GM12801 (cell line): Measurements from ENCODE around the gene SGMS1.

ENCODE experiments used
- TF ChIP-seq, protein P1 (sequence below): IDR thresholded peaks from one replicate; pipeline ENCODE4 v1.5.1; 2011; ENCODE audit warnings: control low read depth; ENCODE audit not compliant: insufficient read length; ENCODE audit errors: extremely low read depth

The SGMS1 gene

DNA sequence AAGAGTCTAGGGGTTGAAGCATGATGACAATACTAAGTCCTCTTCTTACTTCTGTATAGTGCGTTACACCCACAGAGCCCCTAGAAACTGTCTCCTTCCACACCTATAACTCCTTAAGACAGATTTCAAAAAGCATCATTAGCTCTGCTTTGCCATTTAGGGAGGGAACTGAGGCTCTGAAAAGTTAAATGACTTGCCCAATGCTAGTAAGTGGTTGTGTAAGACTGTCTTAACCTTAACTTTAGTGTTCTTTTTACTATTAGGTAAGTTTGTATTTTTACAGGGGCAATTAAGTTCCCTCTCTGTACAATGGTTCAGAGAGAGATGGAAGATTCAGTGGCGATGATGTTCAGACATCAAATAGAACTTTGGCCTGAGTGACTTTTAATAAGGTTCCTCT is 299.7 kb downstream of the SGMS1 start:
- TF ChIP-seq, protein P1, sequence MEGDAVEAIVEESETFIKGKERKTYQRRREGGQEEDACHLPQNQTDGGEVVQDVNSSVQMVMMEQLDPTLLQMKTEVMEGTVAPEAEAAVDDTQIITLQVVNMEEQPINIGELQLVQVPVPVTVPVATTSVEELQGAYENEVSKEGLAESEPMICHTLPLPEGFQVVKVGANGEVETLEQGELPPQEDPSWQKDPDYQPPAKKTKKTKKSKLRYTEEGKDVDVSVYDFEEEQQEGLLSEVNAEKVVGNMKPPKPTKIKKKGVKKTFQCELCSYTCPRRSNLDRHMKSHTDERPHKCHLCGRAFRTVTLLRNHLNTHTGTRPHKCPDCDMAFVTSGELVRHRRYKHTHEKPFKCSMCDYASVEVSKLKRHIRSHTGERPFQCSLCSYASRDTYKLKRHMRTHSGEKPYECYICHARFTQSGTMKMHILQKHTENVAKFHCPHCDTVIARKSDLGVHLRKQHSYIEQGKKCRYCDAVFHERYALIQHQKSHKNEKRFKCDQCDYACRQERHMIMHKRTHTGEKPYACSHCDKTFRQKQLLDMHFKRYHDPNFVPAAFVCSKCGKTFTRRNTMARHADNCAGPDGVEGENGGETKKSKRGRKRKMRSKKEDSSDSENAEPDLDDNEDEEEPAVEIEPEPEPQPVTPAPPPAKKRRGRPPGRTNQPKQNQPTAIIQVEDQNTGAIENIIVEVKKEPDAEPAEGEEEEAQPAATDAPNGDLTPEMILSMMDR = no peak

DNA sequence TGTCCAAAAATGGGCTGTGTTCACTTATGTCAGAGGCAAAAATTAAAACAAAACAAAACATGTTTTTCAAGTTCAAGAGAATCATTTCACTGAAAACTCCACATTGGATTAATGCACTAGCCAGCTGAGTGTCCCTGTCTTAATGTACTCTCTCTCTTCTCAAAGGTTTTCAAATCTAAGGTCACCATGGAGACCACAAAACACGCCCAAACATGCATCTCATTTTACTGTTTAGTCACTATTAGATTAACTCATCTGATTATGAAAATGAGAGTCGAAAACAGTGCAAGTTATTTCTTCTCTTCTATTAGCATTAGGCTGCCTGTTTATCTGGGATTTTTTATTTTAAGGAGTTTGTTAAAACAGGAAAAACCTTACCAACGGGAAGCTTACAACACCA is 301.7 kb downstream of the SGMS1 start:
- TF ChIP-seq, protein P1 = no peak

DNA sequence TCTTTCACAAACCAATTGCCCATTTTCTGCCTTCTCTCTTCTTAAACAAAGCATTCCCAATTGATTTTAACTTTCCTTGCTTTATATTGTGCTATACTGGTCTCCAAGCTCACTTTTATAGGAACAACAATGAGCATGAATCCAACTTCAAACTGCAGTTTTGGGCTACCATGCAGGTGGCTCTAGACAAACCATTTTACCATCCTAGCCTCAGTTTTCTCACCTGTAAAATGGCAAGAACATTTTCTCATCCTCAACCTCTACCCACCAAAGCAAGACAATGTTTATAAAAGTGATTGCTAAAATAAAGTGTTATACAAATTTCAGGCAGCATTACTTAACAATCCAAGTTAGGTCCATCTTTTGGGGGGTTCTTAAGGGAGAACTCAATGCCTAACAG is 305.6 kb downstream of the SGMS1 start:
- TF ChIP-seq, protein P1 = no peak

DNA sequence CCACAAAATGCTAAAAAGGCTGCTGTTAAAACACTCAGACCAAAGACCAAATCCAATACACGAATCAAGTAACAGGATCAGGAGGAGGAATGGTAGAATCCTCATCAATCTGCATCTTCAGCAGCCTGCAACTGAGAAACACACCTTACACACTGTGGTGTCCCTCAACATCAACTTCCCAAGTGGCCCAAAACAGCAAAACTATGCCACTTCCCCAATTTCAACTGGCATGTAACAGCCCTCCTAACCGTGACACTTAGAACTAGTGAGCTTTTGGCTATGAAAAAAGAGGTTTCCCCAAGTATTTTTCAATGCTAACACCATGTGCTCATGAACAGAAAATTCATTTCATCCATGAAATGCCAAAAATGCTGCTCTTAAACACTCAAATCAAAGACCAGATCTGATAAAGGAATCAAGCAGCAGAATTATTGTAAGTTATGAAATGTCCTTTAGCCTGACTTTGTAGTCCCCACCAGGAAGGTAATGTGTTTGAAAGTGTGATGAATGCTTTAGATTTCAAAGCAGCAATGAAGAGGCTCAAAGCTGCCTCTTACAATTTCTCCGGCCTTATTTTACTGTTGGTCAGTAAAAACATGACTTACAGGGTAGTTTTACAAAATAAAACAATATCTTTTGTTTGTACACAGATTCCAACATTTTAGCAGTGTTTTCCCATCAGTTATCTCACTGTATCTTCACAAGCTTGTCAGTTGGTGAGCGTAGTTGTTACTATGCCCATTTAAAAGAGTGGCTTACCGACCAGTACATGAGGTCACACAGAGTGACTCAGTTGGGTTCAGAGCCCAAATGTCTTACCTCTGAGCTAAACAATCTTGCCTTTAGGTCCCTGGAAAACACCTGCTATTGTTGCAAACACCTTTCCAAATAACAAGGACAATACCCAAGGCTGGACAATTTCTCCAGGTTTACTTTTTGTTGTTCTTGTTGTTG is 306.8 kb downstream of the SGMS1 start:
- TF ChIP-seq, protein P1 = no peak

DNA sequence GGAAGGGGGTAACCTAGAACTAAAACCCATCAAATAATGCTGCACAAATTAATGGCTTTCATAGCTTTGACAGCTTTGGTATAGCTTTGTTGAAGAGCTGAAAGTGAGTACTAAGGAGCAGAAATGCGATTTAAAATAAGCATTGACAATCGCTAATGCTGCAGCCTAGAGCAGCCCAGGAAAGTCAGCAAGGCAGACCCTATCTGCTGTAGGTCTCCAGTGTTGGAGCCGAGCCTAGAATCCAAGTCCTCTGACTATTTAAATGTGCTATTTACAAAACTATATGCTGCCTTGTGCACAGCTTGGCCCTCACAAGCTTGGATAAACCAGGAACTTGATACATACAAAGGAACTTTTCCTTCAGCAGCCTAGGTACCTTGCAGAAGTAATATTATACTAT is 307.6 kb downstream of the SGMS1 start:
- TF ChIP-seq, protein P1 = no peak

DNA sequence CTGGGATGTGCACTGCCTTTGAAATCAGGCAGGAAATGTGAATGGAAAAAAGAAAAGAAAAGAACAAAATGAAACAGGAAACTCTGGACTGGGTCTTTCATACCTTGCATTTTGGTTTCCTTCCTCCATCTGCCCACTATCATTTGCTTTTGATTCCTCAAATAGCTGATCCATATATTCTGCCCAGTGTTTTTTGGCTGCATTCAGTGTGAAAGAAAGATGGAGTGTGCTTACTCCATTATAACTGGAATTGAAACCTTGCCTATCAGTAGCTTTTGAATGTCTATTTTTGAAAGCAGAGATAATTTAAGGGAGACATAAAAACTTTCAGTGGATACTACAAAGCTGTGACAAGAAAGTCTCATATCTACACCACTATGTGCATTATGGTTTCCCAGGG is 308.3 kb downstream of the SGMS1 start:
- TF ChIP-seq, protein P1 = no peak

DNA sequence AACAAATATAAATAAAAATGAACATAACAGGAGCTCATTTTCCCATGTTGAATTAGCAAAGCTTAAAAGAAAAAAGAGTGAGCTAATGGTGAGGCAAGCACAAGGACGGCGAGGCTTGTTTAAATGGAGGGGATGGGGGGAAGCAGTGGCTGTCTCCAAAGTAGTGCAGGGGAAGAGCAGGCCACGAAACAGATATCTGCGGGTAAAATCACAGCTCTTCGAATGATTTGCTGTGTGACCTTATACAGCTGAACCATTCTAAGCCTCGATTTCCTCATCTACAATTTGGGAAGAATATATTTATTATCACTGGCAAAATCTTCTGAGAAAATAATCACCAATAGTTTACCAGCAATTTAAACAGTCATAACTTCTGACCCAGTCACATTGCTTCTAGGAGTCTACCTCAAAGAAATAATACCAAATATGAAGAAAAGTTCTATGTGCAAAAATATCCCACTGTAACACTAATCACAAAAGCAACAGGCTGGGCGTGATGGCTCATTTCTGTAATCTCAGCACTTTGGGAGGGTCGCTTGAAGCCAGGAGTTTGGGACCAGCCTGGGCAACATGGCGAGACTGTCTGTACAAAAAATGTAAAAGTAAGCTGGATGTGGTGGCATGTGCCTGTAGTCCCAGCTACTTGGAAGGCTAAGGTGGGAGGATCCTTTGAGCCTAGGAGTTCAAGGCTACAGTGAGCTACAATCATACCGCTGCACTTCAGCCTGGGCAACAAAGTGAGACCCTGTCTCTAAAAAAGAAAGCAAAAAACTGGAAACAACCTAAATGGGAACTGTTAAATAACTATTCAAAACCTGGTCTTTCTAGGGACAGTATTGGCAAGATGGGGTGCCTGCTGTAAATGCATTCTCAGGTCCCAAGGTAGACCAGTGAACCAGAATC is 309.3 kb downstream of the SGMS1 start:
- TF ChIP-seq, protein P1 = no peak
